ENCODE results near the gene RFX2.

- TF ChIP-seq CTCF (IDR thresholded peaks at IDR 0.05; ENCODE audit: low read depth, low read length, missing input control) (no peak), GABPA (IDR thresholded peaks at IDR 0.05 in 1 of 2, conservative IDR thresholded peaks at IDR 0.05 in 1 of 2) (no peak), FOXA2 (IDR thresholded peaks at IDR 0.05) (no peak), TAF1 (conservative IDR thresholded peaks at IDR 0.05) (no peak)
Observed at GRCh38 chr19:5963855-5964254, 146.4 kb downstream of the RFX2 start.
